Cerebellar nuclear complex (tissue), 1 donor: ENCODE measurements around the gene ERC2.

Source experiments
- DNase-seq, 2 experiments: peaks; one replicate each; lab custom pipeline; 2025; lab: John Stamatoyannopoulos, UW

The ERC2 gene

GRCh38 chr3:55826731-55827496 is 641.4 kb downstream of the ERC2 start:
- no peak for DNase-seq

GRCh38 chr3:55826097-55826496 is 642.2 kb downstream of the ERC2 start:
- DNase-seq = no peak

- no peak for DNase-seq
Measured at GRCh38 chr3:55824406-55824805, 643.9 kb downstream of the ERC2 start.

DNA sequence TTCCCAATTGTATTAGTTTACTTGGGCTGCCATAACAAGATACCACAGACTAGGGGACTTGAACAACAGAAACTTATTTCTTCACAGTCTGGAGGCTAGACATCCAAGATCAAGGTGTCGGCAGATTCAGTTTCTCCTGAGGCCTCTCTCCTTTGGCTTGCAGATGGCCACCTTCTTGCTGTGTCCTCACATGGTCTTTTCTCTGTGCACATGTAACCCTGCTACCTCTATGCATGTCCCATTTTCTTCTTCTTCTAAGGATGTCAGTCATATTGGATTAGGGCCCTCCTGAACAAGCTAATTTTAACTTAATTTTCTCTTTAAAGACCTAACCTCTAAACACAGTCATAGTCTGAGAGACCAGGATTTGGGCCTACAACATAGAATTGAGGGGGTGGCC is 644.4 kb downstream of the ERC2 start:
- DNase-seq = no peak

DNA sequence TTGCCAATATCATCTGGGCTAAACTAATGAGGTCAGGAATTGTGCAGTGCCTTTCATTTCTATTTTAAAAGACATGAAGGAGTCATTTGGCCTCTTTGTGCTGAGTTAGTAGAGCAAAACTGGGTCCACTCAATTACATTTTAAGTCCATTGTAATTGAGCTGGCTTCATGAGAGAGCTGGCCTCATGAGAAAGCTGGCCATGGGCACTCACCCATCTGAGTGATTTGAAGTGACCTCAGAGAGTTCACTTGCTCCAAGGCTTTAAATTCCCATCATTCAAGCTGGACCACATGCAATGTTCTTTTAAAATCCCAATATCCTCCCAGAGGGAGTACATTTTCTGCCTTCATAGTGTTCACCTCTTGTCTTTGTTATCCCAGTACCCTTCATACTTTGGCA is 645.3 kb downstream of the ERC2 start:
- no peak for DNase-seq

- DNase-seq = no peak
Measured at GRCh38 chr3:55819005-55819404, 649.3 kb downstream of the ERC2 start.

DNA sequence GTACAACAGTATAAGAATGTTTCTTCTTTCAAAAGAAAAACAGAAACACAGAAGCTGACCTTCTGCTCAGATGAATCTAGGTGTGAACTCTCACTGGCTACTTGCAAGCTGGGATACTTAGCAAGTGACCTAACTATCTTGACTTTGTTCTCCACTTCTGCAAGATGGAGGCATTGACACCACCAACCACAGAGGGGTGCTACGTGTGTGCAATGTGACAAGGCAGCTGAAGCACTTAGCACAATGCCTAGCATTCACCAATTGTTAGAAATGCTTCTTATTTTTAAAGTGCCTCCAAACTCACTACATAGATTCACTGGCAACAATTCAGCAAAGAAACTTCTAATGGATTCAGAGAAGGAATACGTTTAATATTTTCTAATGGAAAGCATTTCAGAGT is 649.8 kb downstream of the ERC2 start:
- DNase-seq = no peak

DNA sequence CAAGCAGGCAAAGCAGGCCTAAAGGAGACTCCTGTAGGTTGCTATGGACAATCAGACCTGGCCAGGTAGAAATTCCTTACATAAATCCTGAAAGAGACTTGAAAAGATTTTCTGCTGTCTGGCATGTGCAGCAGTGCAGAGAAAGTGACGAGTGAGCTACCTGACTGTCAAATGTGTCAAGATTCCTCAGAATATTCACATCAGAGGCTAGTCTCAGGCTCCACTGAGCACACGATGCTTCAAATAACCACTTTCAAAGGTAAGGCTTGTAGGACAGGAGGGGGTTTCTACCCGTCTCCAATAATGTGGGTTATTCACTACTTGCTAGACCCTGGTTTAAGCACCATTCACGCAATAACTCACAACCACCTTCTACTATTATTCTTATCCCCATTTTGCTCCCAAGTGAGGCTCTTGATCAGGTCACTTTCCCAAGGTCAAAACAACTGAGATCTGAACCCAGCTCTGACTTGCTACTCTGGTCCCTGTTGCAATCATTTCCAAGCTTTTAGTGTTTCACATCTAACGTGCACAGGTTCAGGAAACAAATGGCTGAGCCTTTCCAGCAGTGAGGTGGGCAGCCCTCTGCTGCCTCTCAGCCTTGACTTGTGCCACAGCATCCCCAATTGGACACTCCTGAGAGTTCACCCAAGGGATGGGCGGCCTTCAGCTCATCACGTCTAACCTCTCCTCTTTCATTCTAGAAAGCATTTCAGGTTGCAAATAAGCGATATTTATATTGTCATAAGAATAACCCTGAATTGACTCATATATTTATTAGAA is 651.3 kb downstream of the ERC2 start:
- DNase-seq = no peak

DNA sequence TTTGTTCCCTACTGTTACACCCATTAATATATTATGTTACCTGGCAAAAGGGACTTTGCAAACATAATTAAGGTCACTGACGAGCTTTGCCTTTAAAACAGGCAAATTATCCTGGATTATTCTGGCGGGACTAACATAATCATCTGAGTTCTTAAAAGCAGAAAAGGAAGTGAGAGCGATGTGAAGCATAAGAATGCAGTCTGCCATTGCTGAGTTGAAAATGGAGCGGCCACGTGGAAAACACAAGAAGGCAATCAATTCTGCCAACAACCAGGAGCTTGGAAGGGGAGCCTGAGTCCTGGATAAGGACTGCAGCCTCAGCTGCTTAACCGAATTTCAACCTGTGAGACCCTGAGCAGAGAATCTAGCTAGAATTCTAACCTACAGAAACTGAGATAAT is 653.0 kb downstream of the ERC2 start:
- DNase-seq = no peak

- no peak for DNase-seq
Measured at GRCh38 chr3:55813268-55814097, 654.8 kb downstream of the ERC2 start.

DNA sequence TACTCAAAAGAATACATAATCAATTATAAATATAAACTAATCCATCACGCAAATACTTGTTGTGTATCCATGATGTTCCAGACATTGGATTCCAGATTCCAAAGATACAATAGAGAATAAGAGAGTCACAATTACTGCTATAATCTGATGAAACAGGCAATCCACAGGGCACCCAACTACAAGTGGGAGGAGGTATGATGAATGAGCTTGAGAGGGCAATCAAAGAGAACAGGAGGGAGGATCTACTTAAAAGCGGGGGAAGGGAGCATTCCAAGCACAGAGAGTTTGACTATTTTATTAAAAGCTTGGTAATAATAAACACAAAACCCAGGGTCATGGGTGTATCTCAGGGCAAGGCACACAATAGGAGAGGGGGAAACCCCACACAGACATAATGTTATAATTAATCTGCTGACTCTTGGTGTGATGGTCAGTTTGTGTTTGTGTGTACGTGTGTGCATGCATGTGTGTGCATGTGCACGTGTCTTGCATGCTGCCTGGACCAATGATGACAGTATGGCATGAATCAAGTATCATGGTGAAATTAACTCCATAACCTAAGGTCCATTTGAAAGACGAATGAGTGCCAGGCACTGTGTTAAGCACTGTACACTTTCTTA is 655.8 kb downstream of the ERC2 start:
- no peak for DNase-seq

DNA sequence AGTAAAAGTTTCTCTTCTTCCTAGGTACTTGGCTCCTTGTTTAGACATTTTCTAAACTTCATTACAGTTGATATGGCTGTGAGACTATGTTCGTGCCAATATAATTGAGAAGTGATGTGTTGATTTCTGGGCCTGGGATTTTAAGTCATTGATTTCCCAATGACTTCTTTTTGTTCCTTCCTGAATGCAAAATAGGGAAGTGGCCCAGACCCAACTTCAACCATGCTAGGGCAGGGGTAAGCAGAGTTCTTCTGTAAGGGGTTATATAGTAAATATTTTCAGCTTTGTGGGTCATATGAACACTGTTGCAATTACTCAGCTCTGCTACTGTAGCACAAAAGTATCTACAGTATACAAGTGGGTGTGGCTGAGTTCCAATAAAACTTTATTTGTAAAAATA is 661.1 kb downstream of the ERC2 start:
- no peak for DNase-seq

DNA sequence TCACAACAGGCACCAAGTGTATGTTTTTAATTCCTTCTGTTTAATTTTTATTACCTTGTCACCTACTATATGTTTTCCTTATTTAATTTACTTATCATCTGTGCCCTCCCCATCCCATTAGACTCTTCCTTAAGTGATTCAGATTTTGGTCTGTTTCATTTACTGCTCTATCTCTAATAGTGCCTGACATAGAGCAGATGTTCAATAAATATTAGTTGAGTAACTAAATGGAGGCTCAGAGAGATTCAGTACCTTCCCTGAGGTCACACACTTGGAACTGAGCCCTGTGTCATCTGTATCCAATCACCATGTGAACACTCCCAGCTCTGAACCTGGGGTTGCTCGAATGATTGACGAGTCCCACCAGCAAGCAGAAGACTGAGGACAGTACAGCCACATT is 663.1 kb downstream of the ERC2 start:
- no peak for DNase-seq

GRCh38 chr3:55804170-55805095 is 663.8 kb downstream of the ERC2 start:
- DNase-seq = no peak

- no peak for DNase-seq
Measured at GRCh38 chr3:55802816-55803215, 665.5 kb downstream of the ERC2 start.

GRCh38 chr3:55801676-55802075 is 666.6 kb downstream of the ERC2 start:
- DNase-seq = no peak

GRCh38 chr3:55801068-55801467 is 667.2 kb downstream of the ERC2 start:
- no peak for DNase-seq

DNA sequence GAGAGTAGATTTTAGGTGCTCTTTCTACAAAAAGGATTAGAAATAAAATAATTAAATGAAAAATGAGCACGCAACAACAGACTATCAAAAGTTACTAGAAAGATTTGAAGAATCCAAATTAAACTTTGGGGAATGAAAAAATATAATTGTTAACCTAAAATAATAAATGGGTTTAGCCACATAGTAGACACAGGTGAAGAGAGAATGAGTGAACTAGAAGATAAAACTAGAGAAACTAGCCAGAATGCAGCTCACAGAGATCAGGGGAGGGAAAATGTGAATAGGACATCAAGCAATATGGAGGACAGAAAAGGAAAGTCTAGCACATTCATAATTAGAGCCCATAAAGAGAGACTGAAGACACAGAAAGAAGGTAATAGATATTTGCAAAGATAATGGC is 670.5 kb downstream of the ERC2 start:
- DNase-seq = no peak

DNA sequence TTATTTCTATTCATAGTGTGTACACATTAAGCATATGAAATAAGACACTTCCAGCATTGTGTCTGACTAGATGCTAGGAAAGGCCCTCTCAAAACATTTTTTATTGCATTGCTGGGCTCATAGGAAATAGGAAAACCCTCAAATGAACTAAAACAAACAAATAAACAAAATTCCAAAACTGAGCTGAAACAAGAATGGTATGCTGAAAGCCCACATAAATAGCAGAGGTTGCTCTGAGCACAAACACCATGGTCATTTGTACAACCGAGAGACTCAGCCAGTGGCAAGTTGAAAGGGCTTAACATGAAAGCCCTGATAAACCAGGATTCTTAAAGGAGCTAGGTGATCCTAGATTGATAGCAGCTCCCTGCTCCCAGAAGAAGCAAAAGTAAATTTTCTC is 671.2 kb downstream of the ERC2 start:
- no peak for DNase-seq

DNA sequence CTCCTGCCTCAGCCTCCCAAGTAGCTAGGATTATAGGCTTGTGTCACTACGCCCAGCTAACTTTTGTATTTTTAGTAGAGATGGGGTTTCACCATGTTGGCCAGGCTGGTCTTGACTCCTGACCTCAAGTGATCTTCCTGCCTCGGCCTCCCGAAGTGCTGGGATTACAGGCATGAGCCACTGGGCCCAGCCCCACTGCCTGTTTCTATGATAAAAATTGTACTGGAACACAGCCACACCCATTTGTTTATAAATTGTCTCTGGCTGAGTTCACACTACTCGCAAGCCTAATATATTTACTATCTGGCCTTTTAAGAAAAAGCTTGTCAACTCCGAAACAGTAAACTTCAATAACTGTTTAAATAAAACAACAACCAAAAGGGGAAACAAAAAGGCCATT is 671.7 kb downstream of the ERC2 start:
- DNase-seq = no peak

GRCh38 chr3:55795746-55796145 is 672.5 kb downstream of the ERC2 start:
- no peak for DNase-seq
